ENCODE data around the gene SEC62.

SEC62 gene

DNA sequence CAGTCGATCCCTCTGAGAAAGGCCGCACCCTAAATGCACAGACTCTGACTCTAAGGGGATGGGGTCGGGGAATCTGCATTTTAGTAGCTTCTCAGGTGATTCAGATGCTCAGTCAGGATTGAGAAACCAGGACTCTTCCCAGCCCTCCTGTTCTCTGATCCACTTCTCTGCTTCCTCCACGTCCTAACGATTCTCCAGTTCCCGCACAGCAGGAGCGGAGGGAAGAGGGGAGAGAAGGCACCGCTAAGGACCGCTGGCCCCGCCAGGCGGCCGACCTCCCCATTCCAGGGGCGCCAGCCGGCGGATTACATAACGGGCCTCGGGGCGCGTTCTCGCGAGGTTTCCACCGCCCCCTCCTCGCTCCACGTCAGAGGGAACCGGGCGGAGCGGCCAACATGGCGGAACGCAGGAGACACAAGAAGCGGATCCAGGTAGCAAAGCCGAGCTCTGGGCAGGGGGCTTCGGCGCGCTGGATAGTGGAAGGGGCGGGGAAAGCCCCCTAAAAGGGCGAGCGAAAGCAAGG, at the start of gene SEC62:
SEC62 (plus strand) TSS at position 380 of the 523 bp plus-strand sequence; CDS start at position 396, 16 bp downstream.
- peak; percentile 89 to 94 for DNase-seq (ENCODE audit: low read depth in 1 of 2, low spot score in 1 of 2)

DNA sequence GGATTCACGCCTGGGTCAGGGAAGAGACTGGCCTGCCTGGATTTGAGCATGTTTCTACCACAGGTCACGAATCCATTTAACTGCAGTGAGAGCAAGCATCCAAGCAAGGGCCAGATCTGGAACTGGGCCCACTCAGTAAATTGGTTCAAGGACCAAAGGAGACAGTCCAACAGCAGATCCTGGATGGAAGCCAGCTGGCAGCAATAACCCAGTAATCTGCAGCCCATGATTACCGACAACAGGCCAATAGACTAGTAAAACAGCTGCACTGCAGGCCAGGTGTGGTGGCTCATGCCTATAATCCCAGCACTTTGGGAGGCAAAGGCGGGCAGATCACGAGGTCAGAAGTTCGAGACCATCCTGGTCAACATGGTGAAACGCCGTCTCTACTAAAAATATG, 43.4 kb upstream of the SEC62 start:
- DNase-seq (ENCODE audit: low read depth in 1 of 2, low spot score in 1 of 2): no peak

GRCh38 chr3:169923831-169924230, 42.8 kb upstream of the SEC62 start:
- DNase-seq (ENCODE audit: low read depth in 1 of 2, low spot score in 1 of 2): no peak

DNA sequence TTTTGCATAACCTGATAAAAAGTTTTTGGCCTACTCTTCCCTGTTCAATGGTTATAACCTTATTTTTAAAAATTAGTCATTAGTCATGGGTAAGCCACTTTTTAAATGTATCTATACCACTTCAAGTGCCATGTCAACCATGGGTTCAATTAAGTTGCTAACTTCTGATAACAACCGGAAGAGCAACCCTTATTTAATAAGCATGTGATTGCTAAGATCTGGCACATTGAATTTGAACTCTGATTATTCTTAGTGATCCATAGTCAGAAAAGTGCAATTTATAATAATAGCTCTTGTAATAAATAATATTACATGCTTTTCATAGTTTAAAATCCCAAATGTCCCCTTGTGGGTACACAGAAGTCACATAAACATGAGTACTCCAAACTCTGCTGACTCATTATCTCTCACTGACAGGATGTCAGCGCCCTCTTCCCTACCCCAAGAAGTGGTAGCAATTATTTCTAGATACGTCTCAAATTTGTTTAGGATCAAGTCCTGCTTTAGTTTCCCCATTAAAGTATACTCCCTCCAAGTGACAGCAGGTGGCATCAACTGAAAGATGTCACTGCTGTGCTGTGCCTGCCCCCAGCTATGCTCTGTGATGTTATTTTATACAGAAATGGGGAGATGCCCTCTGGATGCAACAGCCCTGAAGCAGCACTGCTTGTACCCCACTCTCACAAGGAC, 36.6 kb upstream of the SEC62 start:
- DNase-seq (ENCODE audit: low read depth in 1 of 2, low spot score in 1 of 2): no peak

DNA sequence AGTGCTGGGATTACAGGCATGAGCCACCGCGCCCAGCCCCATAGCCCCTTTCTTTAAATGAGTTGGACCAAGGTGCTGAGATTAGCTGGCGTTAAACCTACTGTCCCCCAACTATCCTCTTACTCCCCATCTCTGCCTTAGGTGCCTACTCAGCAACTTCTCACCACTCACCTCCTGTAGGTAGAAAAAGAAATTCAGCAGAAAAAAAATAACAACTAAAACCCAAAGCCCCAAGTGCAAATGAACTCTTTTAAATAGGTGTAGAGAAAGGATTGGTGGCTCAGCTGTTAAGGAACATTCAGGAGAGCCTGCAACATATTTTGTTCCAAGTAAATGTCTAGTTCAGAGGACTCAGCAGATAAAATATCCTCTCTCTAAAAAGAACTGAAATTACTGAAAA, 35.8 kb upstream of the SEC62 start:
- no peak for DNase-seq (ENCODE audit: low read depth in 1 of 2, low spot score in 1 of 2)

DNA sequence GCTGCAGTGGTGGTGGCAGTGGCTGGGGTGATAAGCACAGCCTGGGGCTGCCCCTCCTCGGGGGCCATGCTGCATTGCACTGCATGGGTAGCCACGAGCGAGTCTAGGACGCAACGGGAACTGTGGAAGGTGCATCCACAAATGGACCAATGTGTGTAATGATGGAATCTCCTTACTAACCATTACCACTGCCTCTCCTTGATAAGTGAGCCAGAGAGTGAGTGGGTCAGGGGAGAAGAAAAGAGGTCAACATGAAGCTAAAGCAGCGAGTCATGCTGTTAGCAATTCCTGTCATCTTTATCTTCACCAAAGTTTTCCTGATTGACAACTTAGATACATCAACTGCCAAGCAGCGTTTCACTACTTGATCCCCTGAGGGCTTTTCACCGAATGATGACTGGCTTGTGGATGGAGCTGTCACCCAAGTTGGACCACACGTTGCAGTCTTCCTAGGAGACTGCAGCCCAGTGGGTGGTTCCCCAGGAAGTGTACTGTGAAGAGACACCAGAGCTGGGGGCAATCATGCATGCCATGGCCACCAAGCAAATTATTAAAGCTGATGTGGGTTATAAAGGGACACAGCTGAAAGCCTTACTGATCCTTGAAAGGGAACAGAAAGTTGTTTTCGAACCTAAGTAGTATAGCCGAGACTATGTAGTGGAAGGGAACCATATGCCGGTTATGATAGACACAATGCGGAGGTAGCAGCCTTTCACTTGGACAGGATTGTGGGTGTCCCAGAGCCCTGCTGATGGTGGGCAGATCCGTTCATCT, 34.7 kb upstream of the SEC62 start:
- no peak for DNase-seq (ENCODE audit: low read depth in 1 of 2, low spot score in 1 of 2)

- no peak for DNase-seq (ENCODE audit: low read depth in 1 of 2, low spot score in 1 of 2)
Observed at GRCh38 chr3:169939320-169939719, 27.3 kb upstream of the SEC62 start.

- DNase-seq (ENCODE audit: low read depth in 1 of 2, low spot score in 1 of 2): no peak
Observed at GRCh38 chr3:169939751-169940150, 26.9 kb upstream of the SEC62 start.

DNA sequence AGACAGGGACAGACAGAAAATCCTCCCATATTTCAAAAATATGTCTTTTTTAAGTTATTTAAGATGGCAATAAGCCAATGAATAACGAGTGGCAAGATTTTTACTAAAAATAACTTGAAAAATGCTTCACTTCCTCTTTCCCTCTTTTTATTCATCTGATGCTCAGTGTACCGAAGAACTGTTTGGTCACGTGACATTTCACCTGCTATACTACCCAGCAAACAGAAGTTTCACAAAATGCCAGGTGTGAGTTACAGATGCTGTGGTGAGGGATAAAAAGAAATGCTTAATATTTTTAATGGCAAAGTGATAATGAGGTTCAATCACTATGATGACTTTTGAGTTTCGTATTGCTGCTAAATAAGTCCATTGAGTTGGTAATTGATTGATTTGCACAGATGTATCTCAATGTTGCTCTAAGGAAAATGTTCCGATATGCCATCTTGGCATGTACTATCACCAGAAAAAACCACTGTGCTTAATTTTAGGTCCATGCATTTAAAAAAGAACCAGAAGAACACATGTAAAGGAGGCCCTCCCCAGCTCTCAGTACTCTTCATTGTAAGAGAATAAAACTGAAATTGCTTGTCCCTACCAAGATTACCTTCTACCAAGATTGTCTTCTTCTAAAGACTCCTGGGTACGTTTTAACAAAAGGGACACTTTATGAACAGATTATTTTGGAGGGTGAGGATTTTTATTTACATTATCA, 26.0 kb upstream of the SEC62 start:
- no peak for DNase-seq (ENCODE audit: low read depth in 1 of 2, low spot score in 1 of 2)

GRCh38 chr3:169945313-169945712, 21.3 kb upstream of the SEC62 start:
- no peak for DNase-seq (ENCODE audit: low read depth in 1 of 2, low spot score in 1 of 2)

DNA sequence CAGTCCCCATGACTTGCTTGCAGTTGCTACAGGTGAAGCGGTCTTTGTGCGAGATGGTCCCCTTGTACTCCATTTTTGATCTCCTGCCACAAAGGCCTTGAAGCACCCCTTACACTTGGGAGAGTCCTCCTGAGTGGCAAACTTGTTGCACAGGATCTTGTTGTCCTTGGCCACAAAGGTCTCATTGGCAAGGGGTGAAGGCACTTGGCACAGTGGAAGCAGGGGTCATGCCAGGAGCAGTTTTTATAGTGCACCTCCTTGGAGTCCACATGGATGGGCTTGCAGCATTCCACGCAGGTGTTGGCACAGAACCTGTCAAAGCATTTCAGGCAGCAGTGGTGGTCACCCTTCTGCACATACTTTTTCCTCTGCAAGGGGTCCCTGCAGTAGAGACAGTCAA, 20.3 kb upstream of the SEC62 start:
- no peak for DNase-seq (ENCODE audit: low read depth in 1 of 2, low spot score in 1 of 2)

DNA sequence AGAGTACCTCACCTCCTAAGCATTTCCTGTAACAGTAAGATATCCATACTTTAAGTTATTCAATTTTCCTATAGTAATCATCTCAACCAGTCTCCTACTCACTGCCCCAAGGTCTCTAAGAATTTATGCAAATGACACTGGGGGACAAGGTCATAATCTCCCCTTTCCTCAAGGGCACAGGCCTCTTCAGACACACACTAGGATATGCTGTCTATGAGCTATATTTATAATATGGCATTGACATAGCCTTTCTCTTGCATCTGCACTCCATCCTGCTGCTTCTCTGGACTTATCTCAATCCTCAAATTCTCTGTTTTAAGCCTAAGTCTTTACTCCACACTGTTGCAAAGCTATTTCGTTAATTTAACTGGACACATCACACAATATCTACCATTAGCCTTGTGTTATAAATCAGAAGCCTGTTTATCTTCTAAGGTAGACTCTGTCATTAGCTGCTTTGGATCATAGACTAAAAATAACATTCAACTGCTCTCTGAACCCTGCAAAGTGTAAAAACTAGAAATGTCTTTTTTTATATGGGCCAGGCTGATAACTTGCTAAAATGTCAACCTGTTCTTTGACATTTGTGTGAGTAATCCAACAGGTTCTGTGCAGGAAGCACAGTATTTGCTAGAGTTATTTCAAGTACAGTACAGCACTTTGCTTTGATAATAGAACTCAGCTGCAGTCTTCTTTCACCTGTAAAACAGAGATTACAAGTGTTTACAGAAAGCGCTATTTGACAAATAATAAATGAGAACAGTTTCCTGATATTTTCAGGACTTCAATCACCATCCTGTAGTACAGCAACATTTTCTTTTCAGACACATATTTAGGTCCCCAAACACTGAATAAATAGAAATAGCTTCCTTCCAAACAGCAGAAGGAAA, 17.8 kb upstream of the SEC62 start:
- no peak for DNase-seq (ENCODE audit: low read depth in 1 of 2, low spot score in 1 of 2)

GRCh38 chr3:169952045-169952444, 14.6 kb upstream of the SEC62 start:
- DNase-seq (ENCODE audit: low read depth in 1 of 2, low spot score in 1 of 2): no peak

GRCh38 chr3:169953462-169954141, 13.0 kb upstream of the SEC62 start:
- no peak for DNase-seq (ENCODE audit: low read depth in 1 of 2, low spot score in 1 of 2)

DNA sequence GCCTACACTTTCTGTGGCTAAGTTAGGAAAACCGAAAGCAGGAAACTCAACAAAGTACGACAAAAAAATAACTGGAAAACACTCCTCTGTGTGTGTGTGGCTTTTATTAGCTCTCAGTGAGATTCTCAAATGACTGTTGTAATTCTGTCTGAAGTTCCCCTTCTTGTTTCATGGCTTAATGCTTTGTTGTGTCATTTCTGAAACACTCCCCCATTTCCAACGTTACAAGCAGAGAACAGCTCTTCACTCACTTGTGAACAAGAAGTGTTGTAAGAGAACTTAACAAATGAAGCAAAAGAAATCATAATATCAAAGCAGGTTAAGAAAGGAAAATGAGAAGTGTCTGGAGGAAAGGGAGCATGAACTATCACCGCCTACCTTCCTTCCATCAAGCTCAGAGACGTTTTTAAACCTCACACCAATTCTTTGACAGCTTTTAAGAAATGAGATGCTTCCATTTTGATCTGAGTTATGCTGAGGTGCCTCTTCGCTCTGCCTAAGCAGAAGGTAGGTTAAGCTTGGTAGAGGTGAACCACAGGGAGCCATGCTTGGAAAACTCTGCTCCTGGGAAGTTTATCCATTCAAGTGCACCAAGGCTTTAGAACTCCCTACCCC, 12.4 kb upstream of the SEC62 start:
- DNase-seq (ENCODE audit: low read depth in 1 of 2, low spot score in 1 of 2): no peak

- DNase-seq (ENCODE audit: low read depth in 1 of 2, low spot score in 1 of 2): no peak
Observed at GRCh38 chr3:169955406-169955805, 11.2 kb upstream of the SEC62 start.

DNA sequence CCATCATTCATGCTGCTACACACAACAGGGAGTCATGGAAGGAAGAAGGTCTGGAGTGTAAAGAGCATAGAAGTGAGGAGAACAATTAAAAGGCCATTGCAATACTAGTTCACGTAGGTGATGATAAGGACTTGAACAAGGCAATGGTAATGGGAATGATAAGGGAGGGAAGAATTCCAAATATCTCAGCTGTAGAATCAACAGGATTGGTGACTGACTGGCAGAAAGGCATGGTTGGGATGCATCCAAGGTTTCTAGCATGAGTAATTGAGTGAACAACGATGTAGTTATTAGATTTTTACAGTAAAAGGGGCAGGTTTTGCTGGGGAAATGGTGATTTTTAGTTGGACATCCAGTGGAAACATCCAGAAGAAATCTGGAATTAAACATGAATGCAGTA, 2.4 kb upstream of the SEC62 start:
- DNase-seq (ENCODE audit: low read depth in 1 of 2, low spot score in 1 of 2): no peak

- DNase-seq (ENCODE audit: low read depth in 1 of 2, low spot score in 1 of 2): no peak
Observed at GRCh38 chr3:169965562-169966427, 812 bp upstream of the SEC62 start.
